HG02938 (cell line): ENCODE results near the gene VMAC.
"Not testable (repeated sequence)": the region's sequence is repeated elsewhere in the genome, so short reads cannot be mapped to it uniquely, and the experiment has no call there.

Experiments used
- ATAC-seq: cut with Tn5 transposase; IDR thresholded peaks from one replicate; pipeline ENCODE4 v1.9.1; 2021; ENCODE audit warnings: mild to moderate bottlenecking, moderate library complexity; ENCODE audit not compliant: unreplicated experiment

Gene VMAC

GRCh38 chr19:5904352-5905113 lies at the start of gene VMAC:
TSS of gene VMAC (plus strand) at chr19:5904872. CDS start at chr19:5904891, 19 bp downstream.
- ATAC-seq = peak; percentile 79

- ATAC-seq = not testable (repeated sequence)
Measured at GRCh38 chr19:5855151-5855550, 49.5 kb upstream of the VMAC start.

- ATAC-seq = no peak
Measured at GRCh38 chr19:5857203-5858081, 47.2 kb upstream of the VMAC start.

GRCh38 chr19:5863030-5863665 lies 41.5 kb upstream of the VMAC start:
- no peak for ATAC-seq

- ATAC-seq = no peak
Measured at GRCh38 chr19:5864013-5864720, 40.5 kb upstream of the VMAC start.

- ATAC-seq = no peak
Measured at GRCh38 chr19:5864725-5865486, 39.8 kb upstream of the VMAC start.

GRCh38 chr19:5865772-5866171 lies 38.9 kb upstream of the VMAC start:
- ATAC-seq = no peak

GRCh38 chr19:5867201-5868136 lies 37.2 kb upstream of the VMAC start:
- no peak for ATAC-seq

GRCh38 chr19:5870986-5871394 lies 33.7 kb upstream of the VMAC start:
- ATAC-seq = no peak

GRCh38 chr19:5873617-5874199 lies 31.0 kb upstream of the VMAC start:
- no peak for ATAC-seq

GRCh38 chr19:5874496-5874895 lies 30.2 kb upstream of the VMAC start:
- not testable (repeated sequence) for ATAC-seq

- no peak for ATAC-seq
Measured at GRCh38 chr19:5877427-5877826, 27.2 kb upstream of the VMAC start.

GRCh38 chr19:5877882-5878281 lies 26.8 kb upstream of the VMAC start:
- no peak for ATAC-seq

- ATAC-seq = no peak
Measured at GRCh38 chr19:5880196-5880595, 24.5 kb upstream of the VMAC start.

GRCh38 chr19:5880604-5881078 lies 24.0 kb upstream of the VMAC start:
- no peak for ATAC-seq

- no peak for ATAC-seq
Measured at GRCh38 chr19:5881543-5882299, 23.0 kb upstream of the VMAC start.

- ATAC-seq = no peak
Measured at GRCh38 chr19:5882421-5882968, 22.2 kb upstream of the VMAC start.
